ENCODE data around the gene TTC7B. TPM values are rescaled to one million over a fixed set of nuclear protein-coding genes. Genes with fewer than 3 reads are reported as not detected.

Gene TTC7B
- total and polyA plus RNA-seq, 2 of the 8 experiments (the other 6 are each of a cell fraction or from before 2014, with no cell fraction given): 23.7 to 34.0 TPM

DNA sequence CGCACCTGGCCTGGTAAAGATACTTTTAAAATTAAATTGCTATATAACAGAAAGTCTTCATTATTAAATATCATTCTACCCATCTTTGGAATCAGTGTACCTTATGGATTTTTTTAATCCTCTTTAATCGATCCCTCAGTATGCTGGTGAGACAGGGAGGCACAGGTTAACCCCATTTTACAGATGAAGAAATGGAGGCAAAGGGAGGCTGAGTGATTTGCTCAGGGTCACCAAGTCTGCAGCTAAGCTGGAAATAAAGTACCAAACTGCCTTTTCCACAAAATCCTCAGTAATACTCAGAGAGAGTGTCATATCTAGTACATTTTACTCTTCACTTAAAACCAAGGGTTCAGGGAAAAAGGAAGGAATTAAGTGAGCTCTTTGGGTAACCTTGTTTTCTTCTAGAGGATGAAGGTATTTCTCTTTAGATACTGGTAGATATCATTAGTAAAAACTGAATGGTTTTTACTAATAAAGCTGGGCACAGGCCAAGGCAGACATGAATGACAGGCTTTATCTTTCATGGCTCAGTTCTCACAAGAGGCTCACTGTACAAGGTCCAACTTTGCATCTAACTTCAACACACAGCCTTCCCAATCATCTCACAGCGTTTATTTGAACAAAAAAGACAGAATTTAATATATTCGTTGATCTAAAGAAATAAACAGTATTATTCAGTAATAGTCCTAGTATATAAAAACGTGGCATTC is 35.3 kb upstream of the TTC7B start:
- no peak overlapping the region for H3K27ac ChIP-seq (ENCODE audit: low read depth, low read length)
- ChIA-PET CTCF (ENCODE audit: partially characterized antibody) (no interaction called here), POLR2A (ENCODE audit: partially characterized antibody) (no interaction called here)
- H3K79me1 ChIP-seq (ENCODE audit: low read depth, low read length): no peaks in the 10 kb centered on the region
- H2BK12ac ChIP-seq (ENCODE audit: low read depth, low read length): no peak overlapping the region
- no peaks in the 10 kb centered on the region for H4K20me1 ChIP-seq (replicated peaks in 1 of 2; ENCODE audit: control insufficient read depth in 1 of 2, insufficient read depth in 2 of 2, low read length in 2 of 2)
- H3K79me2 ChIP-seq (ENCODE audit: control insufficient read depth in 1 of 2, insufficient read depth in 2 of 2, low read length in 2 of 2): no peaks in the 10 kb centered on the region
- no peak overlapping the region for H4K91ac ChIP-seq (replicated peaks; ENCODE audit: insufficient read length, low read length)
- peaks cover 0 to 2% (median 0%) of the 10 kb centered on the region in 4 experiments; a peak in 1 of 7 replicates for H3K4me1 ChIP-seq (replicated peaks in 1 of 4; ENCODE audit: control insufficient read depth in 3 of 4, insufficient read depth in 4 of 4, low read length in 3 of 4)
- FAIRE-seq (no peak), DNase-seq (ENCODE audit: low read depth in 1 of 2, low spot score in 2 of 2) (peak in 1 of 2 experiments; percentile 6)
- no peak overlapping the region for H3K4me2 ChIP-seq (ENCODE audit: insufficient read depth in 1 of 2, low read depth in 2 of 2, low read length in 2 of 2)
- no peak overlapping the region for H2BK15ac ChIP-seq (ENCODE audit: low read length)
- H2AFZ ChIP-seq (ENCODE audit: low read length): no peak overlapping the region
- no peak overlapping the region for H2BK120ac ChIP-seq (replicated peaks; ENCODE audit: low read depth, low read length)
- H2AK5ac ChIP-seq (ENCODE audit: low read depth, low read length): no peak overlapping the region
- H3K4ac ChIP-seq (replicated peaks; ENCODE audit: insufficient read length, low read depth, low read length): no peak overlapping the region
- H3K9me3 ChIP-seq (ENCODE audit: insufficient read depth in 2 of 2, low read depth in 1 of 2, low read length in 1 of 2): no peaks in the 10 kb centered on the region
- no peaks in the 10 kb centered on the region for H3K23me2 ChIP-seq (ENCODE audit: low read depth, low read length)
- no peak overlapping the region for H3K56ac ChIP-seq (replicated peaks; ENCODE audit: insufficient read length, low read depth, low read length)
- H3K14ac ChIP-seq (ENCODE audit: insufficient read length): no peak overlapping the region
- no peak overlapping the region for H3K18ac ChIP-seq (ENCODE audit: extremely low read depth, low read length)
- no peak overlapping the region for H4K5ac ChIP-seq (ENCODE audit: insufficient read length, low read depth, low read length)
- H4K8ac ChIP-seq (ENCODE audit: extremely low read depth, insufficient read depth, low read length): no peak overlapping the region
- H3K9ac ChIP-seq (replicated peaks in 1 of 4; ENCODE audit: extremely low read depth in 1 of 4, low read depth in 3 of 4, low read length in 3 of 4): no peak overlapping the region
- whole genome bisulfite sequencing, 2 experiments (ENCODE audit: extremely low coverage in 1 of 2, insufficient coverage in 1 of 2, insufficient read length in 1 of 2, insufficient replicate concordance in 2 of 2, low coverage in 1 of 2, low lambda C conversion rate in 2 of 2, missing lambda C conversion rate in 1 of 2): 88% methylated on average over 5 of the region's 5 CpGs; no CpG with 5 or more reads in 1 of the 2 experiments
- no peak overlapping the region for H2BK5ac ChIP-seq (ENCODE audit: low read depth, low read length)
- H3K23ac ChIP-seq (ENCODE audit: insufficient read length): no peak overlapping the region
- no peaks in the 10 kb centered on the region for H3K27me3 ChIP-seq (replicated peaks in 1 of 4; ENCODE audit: control insufficient read depth in 3 of 4, extremely low read depth in 1 of 4, insufficient read depth in 3 of 4, low read length in 3 of 4)
- H2BK20ac ChIP-seq (ENCODE audit: low read length): no peak overlapping the region
- no peaks in the 10 kb centered on the region for H3K36me3 ChIP-seq (ENCODE audit: control insufficient read depth in 2 of 4, insufficient read depth in 4 of 4, low read length in 3 of 4)
- no peak overlapping the region for H3K4me3 ChIP-seq (ENCODE audit: extremely low read depth in 1 of 4, insufficient read depth in 2 of 4, low read depth in 3 of 4, low read length in 4 of 4)
- no peak for TF ChIP-seq TAF7 (optimal IDR thresholded peaks at IDR 0.05; ENCODE audit: borderline replicate concordance, low read depth, low read length)
- no peak for TF ChIP-seq SIN3A (conservative IDR thresholded peaks at IDR 0.05 in 1 of 2, IDR thresholded peaks at IDR 0.05 in 1 of 2; ENCODE audit: low read depth in 1 of 2, low read length in 2 of 2)
